PFSK-1 (cell line): ENCODE results near the gene FCAMR.

Source experiments
- POLR2AphosphoS5 ChIP-seq: IDR thresholded peaks from 2 replicates; pipeline ENCODE4 v1.6.1; 2012; ENCODE audit warnings: low read depth, mild to moderate bottlenecking, control low read depth, low read length, moderate library complexity
- SIN3A ChIP-seq: IDR thresholded peaks from 2 replicates; pipeline ENCODE4 v1.6.1; 2012; ENCODE audit warnings: mild to moderate bottlenecking, low read length, moderate library complexity, borderline replicate concordance; ENCODE audit not compliant: insufficient read depth
- TF ChIP-seq, protein P1 (sequence below), 2 experiments: IDR thresholded peaks; 2 replicates each; pipeline versions ENCODE4 v1.6.1 to v1.8.0; 2011 to 2012; ENCODE audit warnings: low read depth in 2 of 2, low read length in 2 of 2, control low read depth in 1 of 2, inconsistent platforms in 1 of 2, mild to moderate bottlenecking in 1 of 2, moderate library complexity in 1 of 2; ENCODE audit not compliant: insufficient read depth in 1 of 2

DNA sequence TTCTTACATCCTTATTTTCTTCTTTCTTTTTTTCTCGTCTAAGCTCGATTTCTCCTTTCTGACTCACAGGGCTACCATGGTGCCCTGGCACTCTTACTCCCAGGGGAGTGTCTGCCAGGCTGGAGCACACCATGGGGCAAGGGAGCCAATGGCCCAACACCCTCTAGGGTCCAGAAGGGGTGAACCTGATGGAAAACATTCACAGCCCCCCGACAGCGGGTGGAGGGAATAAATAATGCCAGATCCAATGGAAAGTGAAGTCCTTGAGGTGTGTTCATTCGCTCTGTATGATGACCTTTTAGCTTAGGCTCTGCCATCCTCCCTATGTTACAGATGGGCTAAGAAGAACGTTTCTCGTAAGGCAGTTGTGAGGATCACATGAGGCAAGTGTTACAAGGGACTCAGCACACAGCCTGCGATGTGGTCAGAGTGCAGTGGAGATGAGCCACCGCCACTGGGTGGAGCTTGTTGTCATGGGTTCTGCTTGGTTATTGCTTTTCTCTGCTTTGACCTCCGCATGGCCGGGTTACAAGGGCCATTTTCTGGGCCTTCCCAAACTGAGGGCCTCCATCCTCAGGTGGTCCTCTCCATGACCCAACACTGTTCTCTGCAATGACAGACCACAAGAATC, 45.0 kb downstream of the FCAMR start:
- no peak for TF ChIP-seq POLR2AphosphoS5
- TF ChIP-seq, protein P1, sequence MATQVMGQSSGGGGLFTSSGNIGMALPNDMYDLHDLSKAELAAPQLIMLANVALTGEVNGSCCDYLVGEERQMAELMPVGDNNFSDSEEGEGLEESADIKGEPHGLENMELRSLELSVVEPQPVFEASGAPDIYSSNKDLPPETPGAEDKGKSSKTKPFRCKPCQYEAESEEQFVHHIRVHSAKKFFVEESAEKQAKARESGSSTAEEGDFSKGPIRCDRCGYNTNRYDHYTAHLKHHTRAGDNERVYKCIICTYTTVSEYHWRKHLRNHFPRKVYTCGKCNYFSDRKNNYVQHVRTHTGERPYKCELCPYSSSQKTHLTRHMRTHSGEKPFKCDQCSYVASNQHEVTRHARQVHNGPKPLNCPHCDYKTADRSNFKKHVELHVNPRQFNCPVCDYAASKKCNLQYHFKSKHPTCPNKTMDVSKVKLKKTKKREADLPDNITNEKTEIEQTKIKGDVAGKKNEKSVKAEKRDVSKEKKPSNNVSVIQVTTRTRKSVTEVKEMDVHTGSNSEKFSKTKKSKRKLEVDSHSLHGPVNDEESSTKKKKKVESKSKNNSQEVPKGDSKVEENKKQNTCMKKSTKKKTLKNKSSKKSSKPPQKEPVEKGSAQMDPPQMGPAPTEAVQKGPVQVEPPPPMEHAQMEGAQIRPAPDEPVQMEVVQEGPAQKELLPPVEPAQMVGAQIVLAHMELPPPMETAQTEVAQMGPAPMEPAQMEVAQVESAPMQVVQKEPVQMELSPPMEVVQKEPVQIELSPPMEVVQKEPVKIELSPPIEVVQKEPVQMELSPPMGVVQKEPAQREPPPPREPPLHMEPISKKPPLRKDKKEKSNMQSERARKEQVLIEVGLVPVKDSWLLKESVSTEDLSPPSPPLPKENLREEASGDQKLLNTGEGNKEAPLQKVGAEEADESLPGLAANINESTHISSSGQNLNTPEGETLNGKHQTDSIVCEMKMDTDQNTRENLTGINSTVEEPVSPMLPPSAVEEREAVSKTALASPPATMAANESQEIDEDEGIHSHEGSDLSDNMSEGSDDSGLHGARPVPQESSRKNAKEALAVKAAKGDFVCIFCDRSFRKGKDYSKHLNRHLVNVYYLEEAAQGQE (IDR thresholded peaks at IDR 0.05; ENCODE audit: insufficient read depth in 1 of 2, low read depth in 2 of 2, low read length in 2 of 2), result no peak
- no peak for TF ChIP-seq SIN3A
